ENCODE results near the gene ATRIP.

DNA sequence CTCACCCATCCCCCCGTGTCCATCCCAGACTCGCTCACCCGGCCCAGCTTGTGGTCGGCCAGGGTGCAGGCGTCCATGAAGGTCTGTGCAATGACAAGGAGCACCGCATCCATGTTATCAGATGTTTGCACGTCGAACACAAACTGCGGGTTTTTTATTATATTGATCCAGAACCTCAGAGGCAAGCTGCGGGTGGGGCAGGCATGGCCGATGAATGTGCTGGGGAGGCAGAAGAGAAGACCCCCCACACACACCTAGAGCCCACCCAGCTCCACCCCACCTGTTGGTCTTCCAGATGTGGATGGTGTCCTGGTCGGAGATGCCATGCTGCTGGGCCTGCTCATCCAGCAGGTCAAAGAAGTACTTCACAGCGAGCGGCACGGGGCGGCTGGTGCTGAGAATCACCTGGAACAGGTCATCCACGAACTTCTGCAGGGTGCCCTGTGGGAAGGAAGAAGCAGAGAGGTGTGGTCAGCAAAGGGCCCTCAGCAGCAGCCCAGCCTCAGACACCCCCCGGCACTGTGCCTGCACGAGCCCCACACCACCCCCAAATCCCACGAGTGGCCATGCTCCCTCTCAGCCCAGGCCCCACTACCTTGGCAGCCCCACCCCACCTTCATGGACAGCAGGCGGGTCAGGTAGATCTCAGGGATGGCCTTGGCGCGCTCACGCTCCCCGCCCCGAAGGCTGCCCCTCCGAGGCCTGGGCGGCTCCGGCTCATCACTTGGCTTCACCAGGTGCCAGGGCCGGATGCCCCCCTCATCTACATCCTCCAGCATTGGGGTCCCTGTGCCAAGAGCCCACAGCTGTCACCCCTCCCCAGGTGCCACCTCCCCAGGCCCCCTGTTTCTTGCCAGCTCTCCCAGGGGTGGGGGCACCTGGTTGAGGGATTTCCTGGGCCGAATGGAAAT lies 37.0 kb upstream of the ATRIP start:
- TF ChIP-seq, protein P1, sequence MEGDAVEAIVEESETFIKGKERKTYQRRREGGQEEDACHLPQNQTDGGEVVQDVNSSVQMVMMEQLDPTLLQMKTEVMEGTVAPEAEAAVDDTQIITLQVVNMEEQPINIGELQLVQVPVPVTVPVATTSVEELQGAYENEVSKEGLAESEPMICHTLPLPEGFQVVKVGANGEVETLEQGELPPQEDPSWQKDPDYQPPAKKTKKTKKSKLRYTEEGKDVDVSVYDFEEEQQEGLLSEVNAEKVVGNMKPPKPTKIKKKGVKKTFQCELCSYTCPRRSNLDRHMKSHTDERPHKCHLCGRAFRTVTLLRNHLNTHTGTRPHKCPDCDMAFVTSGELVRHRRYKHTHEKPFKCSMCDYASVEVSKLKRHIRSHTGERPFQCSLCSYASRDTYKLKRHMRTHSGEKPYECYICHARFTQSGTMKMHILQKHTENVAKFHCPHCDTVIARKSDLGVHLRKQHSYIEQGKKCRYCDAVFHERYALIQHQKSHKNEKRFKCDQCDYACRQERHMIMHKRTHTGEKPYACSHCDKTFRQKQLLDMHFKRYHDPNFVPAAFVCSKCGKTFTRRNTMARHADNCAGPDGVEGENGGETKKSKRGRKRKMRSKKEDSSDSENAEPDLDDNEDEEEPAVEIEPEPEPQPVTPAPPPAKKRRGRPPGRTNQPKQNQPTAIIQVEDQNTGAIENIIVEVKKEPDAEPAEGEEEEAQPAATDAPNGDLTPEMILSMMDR (IDR thresholded peaks at IDR 0.05; ENCODE audit: low read depth, low read length) = no peak
- TF ChIP-seq EZH2phosphoT487 (IDR thresholded peaks at IDR 0.05; ENCODE audit: low read depth) = no peak

Data from OCI-LY3 (cell line).